Measurements from ENCODE around the gene CCDC27.

GRCh38 chr1:3711381-3711779 lies 40.9 kb upstream of the CCDC27 start:
- TF ChIP-seq CTCF (IDR thresholded peaks at IDR 0.05) = no peak
- TF ChIP-seq ZFX (IDR thresholded peaks at IDR 0.05; ENCODE audit: borderline replicate concordance) = no peak

Measured in 22Rv1 (cell line).